Lower lobe of right lung (tissue), 2 donors: ENCODE measurements around the gene CRADD. TPM values are rescaled to one million over a fixed set of nuclear protein-coding genes. Genes with fewer than 3 reads are reported as not detected.

Experiments used
- ATAC-seq, 2 donors: fragments of 200-7000 bp; cut with Tn5 transposase; one replicate each; pipeline ENCODE4 v1.9.1; 2020 to 2022; ENCODE audit warnings: mild to moderate bottlenecking in 2 of 2, moderate library complexity in 2 of 2
- DNase-seq: peaks from one replicate; pipeline ENCODE4 v3.0.0-alpha.2; 2020
- H3K27ac ChIP-seq: fragments of 200-600 bp; one replicate; pipeline ENCODE4 v1.8.0; 2022
- H3K27me3 ChIP-seq: fragments of 200-600 bp; one replicate; pipeline ENCODE4 v1.8.0; 2022; ENCODE audit warnings: low read depth
- H3K36me3 ChIP-seq: fragments of 200-600 bp; one replicate; pipeline ENCODE4 v1.8.0; 2022; ENCODE audit warnings: mild to moderate bottlenecking
- H3K4me1 ChIP-seq: fragments of 200-600 bp; one replicate; pipeline ENCODE4 v1.8.0; 2022
- H3K4me3 ChIP-seq: fragments of 200-600 bp; one replicate; pipeline ENCODE4 v1.8.0; 2022; ENCODE audit warnings: mild to moderate bottlenecking
- H3K9me3 ChIP-seq: fragments of 200-600 bp; one replicate; pipeline ENCODE4 v1.8.0; 2022
- CTCF ChIP-seq: fragments of 200-600 bp; IDR thresholded peaks from one replicate; pipeline ENCODE4 v1.8.0; 2022; ENCODE audit warnings: antibody characterized with exemption, mild to moderate bottlenecking
- intact Hi-C: fragments of 100-400 bp; cut with DNase I; formaldehyde crosslinking; loops from one replicate; pipeline ENCODE4 v1.11.0; 2022
- total RNA-seq: library from RNA; stranded (reverse); fragmentation: NEBNext Ultra II Directional; extraction: Animal tissue kit (Norgen Biotek cat#: 25700); gene quantifications from one replicate; pipeline ENCODE4 v1.2.1, GENCODE V29; 2021
- donor health status: DM: no; HTN: yes; CAD: no; lungs with severe emphysema.

CRADD gene
- total RNA-seq, 1 donor from 2014 or later = 16.5 TPM

- DNase-seq (no peak), ATAC-seq (no peak)
- TF ChIP-seq CTCF = no peak
- Histone ChIP-seq H3K4me3 (no peak overlapping the region), H3K9me3 (no peaks in the 10 kb centered on the region), H3K36me3 (no peaks in the 10 kb centered on the region), H3K4me1 (no peaks in the 10 kb centered on the region), H3K27ac (no peak overlapping the region), H3K27me3 (no peaks in the 10 kb centered on the region)
- intact Hi-C loops = no loop called here
Measured at GRCh38 chr12:93916402-93916801, 239.2 kb downstream of the CRADD start.

GRCh38 chr12:93918262-93918661 lies 241.1 kb downstream of the CRADD start:
- intact Hi-C loops = no loop called here
- no peak for TF ChIP-seq CTCF
- Histone ChIP-seq H3K27me3 (no peaks in the 10 kb centered on the region), H3K4me3 (no peak overlapping the region), H3K4me1 (no peaks in the 10 kb centered on the region), H3K36me3 (no peaks in the 10 kb centered on the region), H3K27ac (no peak overlapping the region), H3K9me3 (no peaks in the 10 kb centered on the region)
- ATAC-seq (no peak), DNase-seq (no peak)

- no peak overlapping the region for H3K27ac ChIP-seq
Measured at GRCh38 chr12:93918900-93919299, 241.7 kb downstream of the CRADD start.

GRCh38 chr12:93921521-93921920 lies 244.3 kb downstream of the CRADD start:
- Histone ChIP-seq H3K27me3 (no peaks in the 10 kb centered on the region), H3K9me3 (peaks cover 11% of the 10 kb centered on the region), H3K4me3 (no peak overlapping the region), H3K27ac (no peak overlapping the region), H3K4me1 (no peaks in the 10 kb centered on the region), H3K36me3 (no peaks in the 10 kb centered on the region)
- no peak for DNase-seq
- no peak for ATAC-seq
- intact Hi-C loops = no loop called here
- no peak for TF ChIP-seq CTCF

More at GRCh38 chr12:93918900-93919299, 241.7 kb downstream of the CRADD start:
- ATAC-seq = no peak
- intact Hi-C loops = no loop called here
- Histone ChIP-seq H3K36me3 (no peaks in the 10 kb centered on the region), H3K27me3 (no peaks in the 10 kb centered on the region), H3K9me3 (no peaks in the 10 kb centered on the region), H3K4me3 (no peak overlapping the region), H3K4me1 (no peaks in the 10 kb centered on the region)
- DNase-seq = no peak
- no peak for TF ChIP-seq CTCF

- DNase-seq = no peak
- intact Hi-C loops = no loop called here
- no peak overlapping the region for H3K4me3 ChIP-seq
- H3K9me3 ChIP-seq = peaks cover 11% of the 10 kb centered on the region
- ATAC-seq = no peak
- H3K27ac ChIP-seq = no peak overlapping the region
- H3K36me3 ChIP-seq = no peaks in the 10 kb centered on the region
- no peak for TF ChIP-seq CTCF
- H3K27me3 ChIP-seq = no peaks in the 10 kb centered on the region
- no peaks in the 10 kb centered on the region for H3K4me1 ChIP-seq
Measured at GRCh38 chr12:93922583-93923006, 245.4 kb downstream of the CRADD start.

- no peak for ATAC-seq
- intact Hi-C loops = no loop called here
Measured at GRCh38 chr12:93924367-93924766, 247.2 kb downstream of the CRADD start.

More at GRCh38 chr12:93924367-93924766, 247.2 kb downstream of the CRADD start:
- no peak overlapping the region for H3K4me3 ChIP-seq
- H3K36me3 ChIP-seq = no peaks in the 10 kb centered on the region
- H3K27ac ChIP-seq = no peak overlapping the region
- no peak for TF ChIP-seq CTCF
- no peaks in the 10 kb centered on the region for H3K4me1 ChIP-seq
- H3K9me3 ChIP-seq = peaks cover 11% of the 10 kb centered on the region
- DNase-seq = no peak
- no peaks in the 10 kb centered on the region for H3K27me3 ChIP-seq
